Hematopoietic multipotent progenitor cell treated with erythropoietin and hydrocortisone succinate and interleukin-3 and kit ligand, for 8 days (in vitro differentiated cells): ENCODE measurements around the gene PPIC.
"Not testable (repeated sequence)": the region's sequence is repeated elsewhere in the genome, so short reads cannot be mapped to it uniquely, and the experiment has no call there.

Experiments
- DNase-seq: peaks from one replicate; pipeline ENCODE4 v3.0.0-alpha.2; 2015

Gene PPIC

GRCh38 chr5:123007182-123007581 lies 29.3 kb downstream of the PPIC start:
- no peak for DNase-seq

- DNase-seq, result no peak
Measured at GRCh38 chr5:123001808-123002207, 34.7 kb downstream of the PPIC start.

- no peak for DNase-seq
Measured at GRCh38 chr5:123000731-123001130, 35.8 kb downstream of the PPIC start.

- peak; percentile 54 for DNase-seq
Measured at GRCh38 chr5:122999947-123000563, 36.5 kb downstream of the PPIC start.

- no peak for DNase-seq
Measured at GRCh38 chr5:122997294-122997693, 39.2 kb downstream of the PPIC start.

GRCh38 chr5:122996091-122996490 lies 40.4 kb downstream of the PPIC start:
- no peak for DNase-seq

GRCh38 chr5:122985954-122986721 lies 50.4 kb downstream of the PPIC start:
- DNase-seq, result no peak

- no peak for DNase-seq
Measured at GRCh38 chr5:122985006-122985700, 51.4 kb downstream of the PPIC start.

- no peak for DNase-seq
Measured at GRCh38 chr5:122984425-122984824, 52.1 kb downstream of the PPIC start.

- no peak for DNase-seq
Measured at GRCh38 chr5:122982376-122982775, 54.1 kb downstream of the PPIC start.

GRCh38 chr5:122981846-122982245 lies 54.7 kb downstream of the PPIC start:
- DNase-seq, result no peak

- no peak for DNase-seq
Measured at GRCh38 chr5:122978644-122979297, 57.8 kb downstream of the PPIC start.

GRCh38 chr5:122978068-122978467 lies 58.5 kb downstream of the PPIC start:
- no peak for DNase-seq

- DNase-seq, result no peak
Measured at GRCh38 chr5:122977319-122977718, 59.2 kb downstream of the PPIC start.

- DNase-seq, result not testable (repeated sequence)
Measured at GRCh38 chr5:122974251-122974650, 62.3 kb downstream of the PPIC start.

GRCh38 chr5:122973759-122974158 lies 62.8 kb downstream of the PPIC start:
- DNase-seq, result not testable (repeated sequence)
